HG03196 (cell line): ENCODE data around the gene CRYZL1.

Experiments
- ATAC-seq: cut with Tn5 transposase; IDR thresholded peaks from one replicate; pipeline ENCODE4 v1.9.1; 2021; ENCODE audit not compliant: unreplicated experiment

The CRYZL1 gene

GRCh38 chr21:33542640-33543504 is 98.7 kb downstream of the CRYZL1 start, which contains the start of gene SON:
TSS of gene SON (plus strand) at chr21:33543038. CDS start at chr21:33543093, 55 bp downstream.
- ATAC-seq = peak; percentile 94

- ATAC-seq = peak; percentile 57
Measured at GRCh38 chr21:33541756-33542639, 99.5 kb downstream of the CRYZL1 start, which contains the start of gene GART. TSS of gene GART (minus strand) at chr21:33542117. CDS start at chr21:33539315, 2,802 bp downstream.

DNA sequence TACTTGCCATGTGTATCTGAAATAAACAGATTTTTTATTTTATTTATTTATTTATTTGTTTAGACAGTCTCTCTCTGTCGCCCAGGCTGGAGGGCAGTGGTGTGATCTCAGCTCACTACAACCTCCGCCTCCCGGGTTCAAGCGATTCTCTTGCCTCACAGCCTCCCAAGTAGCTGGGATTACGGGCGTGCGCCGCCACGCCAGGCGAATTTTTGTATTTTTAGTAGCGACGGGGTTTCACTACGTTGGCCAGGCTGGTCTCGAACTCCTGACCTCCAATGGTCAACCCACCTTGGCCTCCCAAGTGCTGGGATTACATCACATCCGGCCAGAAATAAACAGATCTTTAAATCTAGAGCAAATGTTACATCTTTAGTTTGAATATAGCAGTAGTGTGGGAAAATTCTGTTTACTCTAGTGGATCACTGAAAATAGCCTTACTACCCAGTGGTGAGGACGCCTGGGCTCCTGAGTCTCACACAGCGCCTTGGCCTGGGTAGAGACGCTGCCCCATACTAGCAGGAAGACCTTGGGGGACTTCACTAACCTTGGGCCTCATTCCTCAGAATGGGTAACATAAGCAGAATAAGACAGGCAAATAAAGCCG is 100.3 kb downstream of the CRYZL1 start:
- ATAC-seq = no peak

DNA sequence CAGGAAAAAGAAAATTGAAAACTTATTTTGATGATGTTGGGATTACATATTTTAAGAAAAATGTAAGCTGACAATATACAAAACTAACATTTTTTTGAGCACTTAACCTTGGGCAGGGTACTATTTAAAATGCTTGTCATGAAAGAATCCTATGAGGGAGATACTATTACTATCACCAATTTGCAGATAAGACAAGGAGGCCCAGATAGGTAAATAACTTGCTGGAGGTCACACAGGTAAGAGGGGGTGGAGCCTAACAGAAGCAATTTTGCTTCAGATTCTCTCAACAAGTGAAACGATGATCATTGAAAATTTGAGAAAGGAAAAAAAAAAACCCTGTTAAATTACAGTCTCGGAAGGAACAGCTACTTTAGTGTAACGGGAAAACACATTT is 100.8 kb downstream of the CRYZL1 start:
- ATAC-seq = no peak

DNA sequence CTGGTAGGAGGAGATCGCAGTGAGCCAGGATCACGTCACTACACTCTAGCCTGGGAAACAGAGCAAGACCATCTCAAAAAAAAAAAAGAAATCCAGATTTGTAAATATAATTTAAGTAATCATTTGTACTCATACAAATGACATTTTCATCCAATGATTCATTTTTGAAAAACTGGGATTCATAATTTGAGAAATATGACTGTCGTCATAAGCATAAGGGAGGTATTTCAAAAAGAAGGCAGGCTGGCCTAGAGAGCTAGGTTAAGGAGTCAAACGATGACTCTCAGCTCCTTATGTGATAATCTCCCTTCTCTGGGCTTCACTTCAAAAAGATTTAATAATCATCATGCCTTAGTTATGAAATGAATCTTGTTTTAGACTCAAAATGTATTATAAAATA is 101.9 kb downstream of the CRYZL1 start:
- no peak for ATAC-seq
